Measurements from ENCODE around the gene SLC22A23. TPM values are rescaled to one million over a fixed set of nuclear protein-coding genes. Genes with fewer than 3 reads are reported as not detected.
A peak's percentile ranks its signal among the peaks of the same experiment; 100 is the strongest.

The SLC22A23 gene
- total and polyA plus RNA-seq, 2 experiments from 2014 or later: 6.1 to 38.3 TPM

DNA sequence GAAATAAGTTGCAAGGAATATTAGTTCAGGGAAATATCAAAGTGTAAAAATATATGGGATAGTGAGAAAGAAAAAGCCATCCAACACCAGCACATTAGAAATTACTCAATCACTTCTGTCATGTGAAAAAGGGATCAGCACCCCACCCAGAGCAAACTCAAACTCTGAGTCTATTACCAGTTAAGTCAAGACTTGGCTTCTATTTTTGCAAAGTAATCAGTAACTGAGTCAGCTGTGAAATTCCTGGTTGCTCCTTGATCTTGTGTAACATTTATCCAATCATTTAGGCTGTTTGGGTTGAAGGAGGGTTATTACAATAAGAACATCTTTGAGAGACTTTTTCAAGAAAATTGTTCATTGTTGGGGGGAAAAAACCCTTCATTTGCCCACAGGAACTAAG lies 51.2 kb downstream of the SLC22A23 start:
- H3F3A ChIP-seq (replicated peaks; ENCODE audit: low read depth): no peaks in the 10 kb centered on the region; the same call in 1 of the 2 replicates
- no peaks in the 10 kb centered on the region for H3K27me3 ChIP-seq (ENCODE audit: insufficient read depth)
- peaks cover 48% of the 10 kb centered on the region for H3K4me1 ChIP-seq (ENCODE audit: insufficient read depth)
- DNase-seq (ENCODE audit: low spot score): no peak
- TF ChIP-seq EZH2phosphoT487 (IDR thresholded peaks at IDR 0.05; ENCODE audit: unreplicated experiment): no peak
- TF ChIP-seq ZNF114 (CRISPR knock-in tag; IDR thresholded peaks at IDR 0.05): no peak
- TF ChIP-seq CTCF (conservative IDR thresholded peaks at IDR 0.05; ENCODE audit: low read depth in 2 of 2): no peak
- TF ChIP-seq JUNB (IDR thresholded peaks at IDR 0.05; ENCODE audit: unreplicated experiment): no peak
- TF ChIP-seq ZNF462 (CRISPR knock-in tag; IDR thresholded peaks at IDR 0.05): no peak
- H3K9me2 ChIP-seq (ENCODE audit: insufficient read depth): no peaks in the 10 kb centered on the region
- Mint-ChIP-seq H3K4me1 (peaks cover 67% of the 10 kb centered on the region), H3K27ac (peak overlapping the region; percentile 66; the same call in 1 of the 2 replicates), H3K4me3 (no peak overlapping the region), H3K9me3 (no peaks in the 10 kb centered on the region), H3K27me3 (ENCODE audit: insufficient read depth, low read depth, poor library complexity) (peaks cover 13% of the 10 kb centered on the region), H3K36me3 (ENCODE audit: low read depth) (peaks cover 41% of the 10 kb centered on the region)
- peaks cover 59% of the 10 kb centered on the region for H3K79me2 ChIP-seq (replicated peaks; ENCODE audit: insufficient read depth)
- no peak overlapping the region for H3K27ac ChIP-seq (ENCODE audit: low read depth)
- H4K20me1 ChIP-seq (replicated peaks; ENCODE audit: insufficient read depth): no peaks in the 10 kb centered on the region
- no peak overlapping the region for H3K4me2 ChIP-seq
- no peak overlapping the region for H3K4me3 ChIP-seq
- H3K36me3 ChIP-seq (ENCODE audit: insufficient read depth): no peaks in the 10 kb centered on the region
- no peak for ATAC-seq
- H2AFZ ChIP-seq: no peak overlapping the region
